ENCODE data around the gene KIF26B.
A peak's percentile ranks its signal among the peaks of the same experiment; 100 is the strongest.

Gene KIF26B

DNA sequence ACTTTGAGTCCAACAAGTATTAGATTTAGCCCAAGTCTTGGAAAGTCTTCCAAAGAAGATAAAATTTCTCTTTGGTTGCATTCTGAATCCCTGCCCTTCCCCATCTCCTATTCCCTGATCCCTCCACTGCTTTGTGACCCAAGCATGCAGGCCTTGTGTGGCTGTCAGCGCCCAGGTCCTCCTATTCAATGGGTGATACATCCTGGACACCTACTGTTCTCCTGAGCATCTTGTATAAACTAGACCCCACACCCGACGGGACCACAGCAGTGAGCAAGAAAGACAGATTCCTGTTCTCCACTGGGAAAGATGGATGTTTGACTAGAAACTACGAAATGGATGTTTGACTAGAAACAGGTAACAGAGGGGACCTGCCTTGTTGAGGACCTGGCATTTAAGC lies 136.6 kb downstream of the KIF26B start:
- no peak overlapping the region for H3K4me3 Mint-ChIP-seq
- peaks cover 0 to 1% of the 10 kb centered on the region in 2 donors for H3K9me3 Mint-ChIP-seq
- DNase-seq, result no peak
- peaks cover 7 to 9% of the 10 kb centered on the region in 2 donors for H3K27me3 Mint-ChIP-seq
- H3K36me3 Mint-ChIP-seq, result no peaks in the 10 kb centered on the region
- H3K27ac Mint-ChIP-seq, result no peak overlapping the region
- ATAC-seq (replicated peaks), result no peak
- H3K4me1 Mint-ChIP-seq, result no peaks in the 10 kb centered on the region

DNA sequence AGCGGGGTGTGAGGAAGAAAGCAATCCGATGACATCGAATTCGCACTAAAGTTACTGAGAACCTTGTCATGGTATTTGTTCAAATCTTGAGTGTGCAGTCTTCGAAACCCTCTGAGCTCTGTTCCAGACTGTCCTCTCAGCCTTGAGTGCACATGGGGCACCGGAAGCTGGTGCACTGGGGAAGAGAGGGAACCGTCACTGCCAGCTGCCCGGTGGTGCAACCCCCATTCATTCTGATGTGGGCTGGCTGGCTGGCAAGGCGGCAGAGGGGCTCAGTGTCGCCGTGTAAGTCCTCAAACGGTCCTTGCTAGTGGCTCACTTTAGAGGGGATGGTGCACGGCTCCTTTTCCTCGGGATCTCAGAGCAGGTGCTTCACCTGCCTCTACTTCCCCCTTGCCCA lies 137.4 kb downstream of the KIF26B start:
- DNase-seq (no peak), ATAC-seq (replicated peaks) (no peak)
- H3K36me3 Mint-ChIP-seq, result no peaks in the 10 kb centered on the region
- H3K27ac Mint-ChIP-seq, result no peak overlapping the region
- H3K27me3 Mint-ChIP-seq, result peaks cover 7 to 13% of the 10 kb centered on the region in 2 donors
- H3K9me3 Mint-ChIP-seq, result peaks cover 0 to 1% of the 10 kb centered on the region in 2 donors
- H3K4me3 Mint-ChIP-seq, result no peak overlapping the region
- no peaks in the 10 kb centered on the region for H3K4me1 Mint-ChIP-seq

DNA sequence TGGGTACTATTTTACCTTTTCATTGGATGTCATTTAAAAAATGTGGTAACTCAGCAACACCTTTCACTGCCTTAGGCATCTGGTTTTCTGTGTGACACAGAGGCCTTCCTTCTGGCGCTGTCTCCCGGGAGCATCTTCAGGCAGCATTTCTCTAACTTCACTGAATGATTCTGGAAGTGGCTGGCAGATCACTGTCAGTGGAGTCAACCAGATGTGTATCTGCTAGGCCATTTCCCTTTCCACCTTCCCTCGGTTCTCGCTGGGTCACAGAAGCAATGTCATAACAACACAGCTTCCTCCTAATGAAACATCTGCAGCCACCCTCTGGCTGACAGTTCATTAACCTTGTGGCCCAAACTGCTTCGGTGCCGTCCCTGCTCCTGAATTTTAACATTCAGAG lies 137.8 kb downstream of the KIF26B start:
- Mint-ChIP-seq H3K9me3 (peaks cover 0 to 1% of the 10 kb centered on the region in 2 donors), H3K27me3 (peaks cover 7 to 13% of the 10 kb centered on the region in 2 donors), H3K4me1 (no peaks in the 10 kb centered on the region), H3K36me3 (no peaks in the 10 kb centered on the region), H3K27ac (no peak overlapping the region), H3K4me3 (no peak overlapping the region)
- ATAC-seq (replicated peaks) (no peak), DNase-seq (no peak)

DNA sequence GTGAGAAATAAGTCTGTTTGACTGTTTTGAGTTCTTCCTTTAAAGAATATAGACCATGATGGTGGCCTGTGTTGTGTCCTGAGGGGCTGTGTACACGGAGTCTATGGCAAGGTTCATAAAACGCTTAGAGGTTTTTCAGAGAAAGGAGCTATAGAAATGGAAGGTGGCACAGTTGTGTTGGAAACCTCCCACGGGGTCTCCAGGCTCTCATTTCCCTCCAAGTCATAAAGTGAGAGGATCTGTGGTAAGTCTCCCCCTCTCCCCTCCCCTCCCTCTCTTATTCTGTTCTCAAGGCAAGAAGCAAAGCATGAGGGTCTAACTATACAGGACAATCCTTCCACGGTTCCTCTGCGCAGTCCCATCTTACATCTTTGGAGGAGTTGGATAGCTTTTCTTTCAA lies 139.2 kb downstream of the KIF26B start:
- Mint-ChIP-seq H3K9me3 (peaks cover 0 to 1% of the 10 kb centered on the region in 2 donors), H3K4me1 (no peaks in the 10 kb centered on the region), H3K27me3 (peaks cover 7 to 13% of the 10 kb centered on the region in 2 donors), H3K27ac (no peak overlapping the region), H3K4me3 (no peak overlapping the region), H3K36me3 (no peaks in the 10 kb centered on the region)
- ATAC-seq (replicated peaks), result no peak
- no peak for DNase-seq

DNA sequence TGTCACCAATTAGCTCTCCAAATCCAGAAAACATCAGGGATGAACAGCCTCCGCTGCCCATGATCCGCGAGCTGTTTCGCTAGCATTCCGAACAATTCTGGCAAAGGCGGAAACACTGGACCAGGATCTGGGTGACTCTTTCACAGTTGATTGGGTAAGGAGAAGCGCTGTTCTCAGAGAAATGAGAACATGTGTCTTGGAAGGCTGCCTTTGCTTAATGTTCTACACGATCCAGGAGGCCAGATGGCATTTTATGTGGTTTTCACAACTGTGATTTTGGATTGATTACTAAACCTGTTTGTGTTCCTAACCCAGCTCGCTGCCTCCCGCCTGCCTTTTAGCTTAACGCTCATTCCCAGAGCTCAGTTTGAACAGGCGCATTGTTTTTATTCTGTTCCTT lies 144.0 kb downstream of the KIF26B start:
- Mint-ChIP-seq H3K9me3 (no peaks in the 10 kb centered on the region), H3K4me3 (no peak overlapping the region), H3K27ac (no peak overlapping the region)

DNA sequence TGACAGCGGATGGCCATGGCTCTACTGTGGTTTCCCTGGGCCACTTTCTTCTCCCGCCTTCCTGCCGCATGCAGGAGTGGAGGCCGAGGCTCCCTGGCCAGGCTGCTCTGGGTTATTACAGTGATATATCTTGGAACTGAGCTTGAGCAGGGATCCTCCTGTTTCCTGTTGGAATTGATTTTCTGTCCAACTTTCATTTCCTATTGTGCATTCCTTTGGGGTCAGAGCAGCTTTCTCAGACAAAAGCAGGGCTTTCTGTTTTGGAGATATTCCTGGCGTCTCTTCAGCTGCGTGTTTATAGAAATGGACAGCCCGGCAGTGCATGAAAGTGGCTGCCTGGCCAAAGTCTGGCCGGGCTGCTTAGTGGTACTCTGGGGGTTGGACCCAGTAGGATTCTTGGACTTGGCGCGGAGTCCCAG lies 146.4 kb downstream of the KIF26B start:
- Mint-ChIP-seq H3K27ac (no peak overlapping the region), H3K36me3 (no peaks in the 10 kb centered on the region), H3K4me1 (no peaks in the 10 kb centered on the region), H3K9me3 (peaks cover 0 to 2% of the 10 kb centered on the region in 2 donors), H3K27me3 (peaks cover 0 to 4% of the 10 kb centered on the region in 2 donors), H3K4me3 (no peak overlapping the region)
- DNase-seq (no peak), ATAC-seq (replicated peaks) (no peak)

More for the DNA sequence above, 144.0 kb downstream of the KIF26B start:
- Mint-ChIP-seq H3K27me3 (peaks cover 0 to 4% of the 10 kb centered on the region in 2 donors), H3K4me1 (no peaks in the 10 kb centered on the region), H3K36me3 (no peaks in the 10 kb centered on the region)
- ATAC-seq (replicated peaks) (no peak), DNase-seq (no peak)

DNA sequence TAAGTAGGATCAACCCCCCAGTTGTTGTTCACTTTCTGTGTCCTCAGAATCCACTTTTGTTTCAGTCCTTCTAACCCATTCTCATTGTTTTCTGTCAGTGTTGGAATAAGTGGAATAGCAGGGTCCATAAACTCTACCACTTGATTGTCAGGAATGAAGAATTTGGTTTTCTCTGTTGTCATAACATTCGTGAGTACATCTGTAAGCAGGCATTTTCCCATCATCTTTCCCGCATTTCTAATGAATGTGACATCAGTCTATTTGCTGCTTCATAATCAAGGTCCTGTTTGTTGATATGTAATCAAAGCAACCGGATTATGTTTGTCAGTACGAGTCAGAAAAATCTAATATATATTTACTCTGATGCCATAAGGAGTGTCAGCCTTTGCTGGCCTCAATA lies 147.1 kb downstream of the KIF26B start:
- DNase-seq (no peak), ATAC-seq (replicated peaks) (no peak)
- Mint-ChIP-seq H3K36me3 (no peaks in the 10 kb centered on the region), H3K4me1 (no peaks in the 10 kb centered on the region), H3K27me3 (no peaks in the 10 kb centered on the region), H3K4me3 (no peak overlapping the region), H3K27ac (no peak overlapping the region), H3K9me3 (peaks cover 0 to 2% of the 10 kb centered on the region in 2 donors)

DNA sequence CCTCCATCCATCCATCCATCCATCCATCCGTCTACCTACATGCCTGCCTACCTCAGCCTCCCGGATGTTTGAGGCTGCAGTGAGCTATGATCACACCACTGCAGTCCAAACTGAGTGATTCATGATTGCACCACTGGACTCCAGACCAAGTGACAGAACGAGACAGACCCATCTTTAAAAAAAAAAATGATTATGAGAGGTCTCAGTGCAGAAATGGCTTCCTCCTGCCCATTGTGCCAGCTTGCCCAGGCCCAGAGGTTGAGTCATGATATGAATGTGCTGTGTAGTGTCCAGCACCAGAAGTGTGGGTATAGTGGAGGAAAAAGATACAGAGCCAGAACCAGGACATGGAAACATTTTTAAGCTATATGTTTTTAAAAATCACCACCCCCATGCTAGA lies 149.9 kb downstream of the KIF26B start:
- Mint-ChIP-seq H3K9me3 (peaks cover 0 to 2% of the 10 kb centered on the region in 2 donors), H3K4me1 (no peaks in the 10 kb centered on the region), H3K27me3 (no peaks in the 10 kb centered on the region), H3K36me3 (no peaks in the 10 kb centered on the region), H3K4me3 (no peak overlapping the region), H3K27ac (no peak overlapping the region)
- ATAC-seq (replicated peaks), result no peak
- no peak for DNase-seq

DNA sequence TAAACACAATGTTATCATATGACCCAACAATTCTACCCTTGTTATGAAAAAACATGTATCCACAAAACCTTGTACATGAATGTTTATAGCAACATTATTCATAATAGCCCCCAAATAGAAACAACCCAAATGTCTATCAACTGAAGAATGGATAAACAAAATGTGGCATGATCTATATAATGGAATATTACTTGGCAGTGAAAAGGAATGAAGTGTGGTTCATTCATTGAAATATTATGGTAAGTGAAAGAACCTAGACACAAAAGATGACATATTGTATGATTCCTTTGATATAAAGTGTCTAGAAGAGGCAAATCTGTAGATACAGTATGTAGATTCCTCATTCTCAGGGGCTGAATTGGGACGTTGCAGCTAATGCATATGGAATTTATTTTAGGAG lies 151.2 kb downstream of the KIF26B start:
- H3K36me3 Mint-ChIP-seq, result no peaks in the 10 kb centered on the region
- H3K27ac Mint-ChIP-seq, result no peak overlapping the region
- H3K4me1 Mint-ChIP-seq, result peaks cover 6 to 8% of the 10 kb centered on the region in 2 donors
- H3K27me3 Mint-ChIP-seq, result peaks cover 0 to 5% of the 10 kb centered on the region in 2 donors
- no peak for DNase-seq
- peaks cover 0 to 2% of the 10 kb centered on the region in 2 donors for H3K9me3 Mint-ChIP-seq
- no peak overlapping the region for H3K4me3 Mint-ChIP-seq
- ATAC-seq (replicated peaks), result no peak

DNA sequence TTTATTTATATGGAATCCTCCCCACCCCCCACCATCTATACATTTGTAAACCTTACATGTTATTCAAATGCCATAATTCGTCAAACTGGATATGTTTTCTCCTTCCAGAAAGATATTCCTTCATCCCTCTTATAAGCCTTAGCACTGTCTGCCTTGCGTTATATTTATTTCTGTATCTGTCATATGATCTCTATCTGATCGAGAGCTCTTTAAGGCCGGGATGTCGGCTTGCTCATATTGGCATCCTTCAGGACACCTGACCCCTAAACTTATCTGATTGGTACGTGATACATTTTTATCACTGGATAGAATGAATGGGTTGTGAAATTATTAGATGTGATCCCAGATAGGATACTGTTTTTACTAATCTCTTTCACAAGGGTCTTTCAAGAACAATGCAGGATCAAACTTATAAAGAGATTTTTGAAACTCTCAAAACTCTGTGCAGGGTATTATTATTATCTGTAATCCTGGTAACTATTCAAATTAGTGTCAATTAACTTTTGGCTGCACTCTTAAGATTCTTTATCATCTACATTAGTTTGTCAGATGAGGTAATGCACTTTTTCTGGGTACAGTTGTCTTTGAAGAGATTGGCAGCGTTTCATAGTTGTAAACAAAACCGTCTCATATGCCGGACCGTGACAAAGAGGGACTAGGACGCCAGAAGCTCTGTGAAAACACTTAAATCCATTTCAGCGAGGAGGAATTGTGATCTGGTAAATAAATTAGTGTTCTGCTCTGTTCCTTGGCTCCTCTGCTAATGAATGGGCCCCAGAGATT lies 152.0 kb downstream of the KIF26B start:
- H3K27me3 Mint-ChIP-seq, result peaks cover 0 to 5% of the 10 kb centered on the region in 2 donors
- H3K36me3 Mint-ChIP-seq, result no peaks in the 10 kb centered on the region
- H3K27ac Mint-ChIP-seq, result no peak overlapping the region
- peaks cover 0 to 2% of the 10 kb centered on the region in 2 donors for H3K9me3 Mint-ChIP-seq
- H3K4me1 Mint-ChIP-seq, result peaks cover 10 to 15% of the 10 kb centered on the region in 2 donors
- no peak for DNase-seq
- no peak overlapping the region for H3K4me3 Mint-ChIP-seq
- ATAC-seq (replicated peaks), result no peak

DNA sequence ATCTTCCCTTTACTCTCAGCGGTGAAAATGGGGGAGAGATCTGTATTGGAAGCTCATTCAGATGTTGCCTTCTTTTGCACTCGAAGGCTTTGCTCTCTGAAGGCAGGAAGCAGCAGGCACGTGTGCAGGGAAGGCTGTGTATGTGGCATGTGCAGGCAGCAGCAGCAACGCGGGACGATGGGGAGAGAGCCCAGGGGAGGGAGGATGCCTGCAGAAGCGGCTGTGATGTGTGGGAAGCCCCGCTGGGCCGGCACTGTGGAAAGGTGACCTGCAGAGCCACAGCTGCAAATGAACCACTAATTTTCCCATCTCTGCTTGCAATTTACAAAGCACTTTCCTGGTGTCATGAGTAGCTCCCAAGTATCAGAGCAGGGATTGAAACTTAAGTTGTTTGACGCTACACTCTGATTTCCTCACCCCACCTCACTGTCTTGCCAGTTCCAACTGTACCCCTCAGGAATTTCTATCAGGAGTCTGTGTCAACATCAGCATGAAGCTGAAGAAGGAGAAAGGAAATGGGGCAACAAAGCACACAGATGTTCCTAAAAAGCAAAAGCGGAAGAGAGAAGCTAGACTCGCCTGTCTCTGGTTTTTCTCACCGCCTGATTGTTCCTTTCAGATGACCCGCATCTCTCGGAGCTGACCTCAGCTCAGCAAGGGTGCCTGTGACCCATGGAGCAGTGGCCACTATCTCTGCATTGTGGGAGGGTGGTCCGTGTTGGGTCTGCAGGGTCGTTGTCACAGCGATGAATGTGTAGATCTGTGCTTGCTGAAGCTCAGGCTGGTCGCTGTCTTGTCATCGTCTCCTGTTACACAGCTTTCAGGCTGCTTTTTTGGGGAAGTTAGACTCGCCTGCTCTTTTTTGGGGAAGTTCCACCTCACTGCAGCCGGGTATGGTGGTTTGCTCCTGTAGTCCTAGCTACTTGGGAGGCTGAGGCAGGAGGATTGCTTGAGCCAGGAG lies 156.1 kb downstream of the KIF26B start:
- DNase-seq (peak; percentile 20), ATAC-seq (replicated peaks) (peak; percentile 70 to 77)
- Mint-ChIP-seq H3K27me3 (peaks cover 5% of the 10 kb centered on the region in 2 donors), H3K9me3 (peaks cover 0 to 1% of the 10 kb centered on the region in 2 donors), H3K4me1 (peaks cover 15 to 18% of the 10 kb centered on the region in 2 donors), H3K27ac (peak overlapping the region; percentile 21), H3K4me3 (peak overlapping the region; percentile 72 to 80), H3K36me3 (no peaks in the 10 kb centered on the region)

DNA sequence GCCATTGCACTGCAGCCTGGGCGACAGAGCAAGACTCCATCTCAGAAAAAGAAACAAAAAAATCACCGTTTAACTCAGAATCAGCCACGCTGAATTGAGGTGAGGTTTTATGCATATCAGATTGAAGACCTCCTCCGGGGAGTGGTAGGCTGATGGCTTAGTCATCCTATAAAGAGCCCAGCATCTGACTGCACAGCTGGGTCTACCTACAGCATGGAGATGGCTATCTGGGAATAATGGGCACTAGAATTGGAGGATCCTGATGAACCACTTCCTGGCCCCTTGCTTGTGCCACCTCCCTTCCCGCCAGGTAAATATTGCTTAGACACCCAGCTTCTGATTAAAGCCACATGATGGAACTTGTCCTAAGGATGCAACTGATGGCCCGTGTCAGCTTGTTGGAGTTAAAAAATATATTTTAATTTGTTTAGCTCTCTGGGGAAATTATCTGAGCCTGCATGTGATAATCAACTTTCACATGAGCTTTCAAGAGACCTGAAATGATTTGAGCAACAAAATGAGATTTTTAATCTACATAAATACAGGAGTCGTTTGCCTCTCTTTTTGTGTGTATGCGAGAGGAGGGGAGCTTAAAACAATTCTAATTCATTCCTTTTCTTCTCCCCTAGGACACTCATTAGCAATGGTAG lies 157.2 kb downstream of the KIF26B start:
- no peaks in the 10 kb centered on the region for H3K36me3 Mint-ChIP-seq
- H3K27me3 Mint-ChIP-seq, result peaks cover 5% of the 10 kb centered on the region in 2 donors
- ATAC-seq (replicated peaks) (no peak), DNase-seq (no peak)
- peaks cover 15 to 18% of the 10 kb centered on the region in 2 donors for H3K4me1 Mint-ChIP-seq
- no peaks in the 10 kb centered on the region for H3K9me3 Mint-ChIP-seq
- H3K27ac Mint-ChIP-seq, result no peak overlapping the region
- H3K4me3 Mint-ChIP-seq, result no peak overlapping the region

DNA sequence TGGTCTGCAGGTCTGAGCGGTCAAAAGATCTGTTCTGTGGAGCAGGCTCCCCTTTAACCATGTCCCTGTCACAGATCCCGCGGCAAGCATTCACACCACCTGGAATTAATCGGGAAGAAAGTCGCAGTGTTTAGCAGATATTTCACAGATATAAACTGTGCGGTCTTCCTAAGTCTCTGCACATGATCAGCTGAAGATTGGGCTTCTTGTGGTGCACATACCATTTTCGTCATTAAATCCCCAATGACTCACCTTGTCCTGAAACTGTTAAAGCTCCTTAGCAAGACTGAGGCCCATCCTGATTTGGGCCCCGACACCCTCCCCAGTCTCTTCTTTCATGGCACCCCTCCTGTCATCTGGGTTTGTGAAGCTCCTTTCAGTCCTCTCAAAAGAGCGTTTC lies 158.8 kb downstream of the KIF26B start:
- no peak overlapping the region for H3K4me3 Mint-ChIP-seq
- DNase-seq (no peak), ATAC-seq (replicated peaks) (no peak)
- peaks cover 5% of the 10 kb centered on the region in 2 donors for H3K27me3 Mint-ChIP-seq
- H3K4me1 Mint-ChIP-seq, result peaks cover 15 to 18% of the 10 kb centered on the region in 2 donors
- no peaks in the 10 kb centered on the region for H3K36me3 Mint-ChIP-seq
- no peak overlapping the region for H3K27ac Mint-ChIP-seq
- no peaks in the 10 kb centered on the region for H3K9me3 Mint-ChIP-seq

DNA sequence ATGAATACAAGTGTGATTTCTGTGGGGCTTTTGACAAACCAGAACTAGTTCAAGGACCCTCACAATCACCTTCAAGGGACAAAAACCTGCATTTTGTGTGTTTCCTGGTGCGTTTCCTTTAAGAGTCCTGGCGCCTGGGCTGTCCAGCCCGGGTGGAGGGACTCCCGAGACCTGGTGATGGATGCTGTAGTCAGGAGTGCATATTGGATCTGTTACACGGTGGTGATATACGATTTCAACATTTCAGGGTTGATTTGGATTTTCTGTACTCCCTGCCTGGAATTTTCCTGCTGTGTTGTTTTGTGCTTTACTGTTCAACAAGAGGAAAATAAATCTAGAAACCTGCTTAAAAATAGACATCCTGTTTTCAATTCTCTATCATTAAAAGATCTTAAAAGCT lies 162.0 kb downstream of the KIF26B start:
- no peak for DNase-seq
- no peak for ATAC-seq (replicated peaks)
- H3K27me3 Mint-ChIP-seq, result peaks cover 0 to 8% of the 10 kb centered on the region in 2 donors
- H3K4me1 Mint-ChIP-seq, result peaks cover 0 to 8% of the 10 kb centered on the region in 2 donors
- H3K9me3 Mint-ChIP-seq, result no peaks in the 10 kb centered on the region
- H3K27ac Mint-ChIP-seq, result no peak overlapping the region
- H3K36me3 Mint-ChIP-seq, result no peaks in the 10 kb centered on the region
- H3K4me3 Mint-ChIP-seq, result no peak overlapping the region

All from stimulated activated naive B cell treated with anti-CD40 and anti-IgM and Interleukin-4, amounts not matched to agents 10 μg/mL and 1 μg/mL and 100 μg/mL, for 72 hours (primary cell).